Neural cell (in vitro differentiated cells): ENCODE measurements around the gene TMEM116.

Experiments
- CTCF ChIP-seq: fragments of 450-650 bp; IDR thresholded peaks from 2 replicates; pipeline ENCODE4 v1.5.1; 2014; ENCODE audit warnings: antibody characterized with exemption, mild to moderate bottlenecking, moderate library complexity; ENCODE audit not compliant: poor library complexity, severe bottlenecking
- REST ChIP-seq: IDR thresholded peaks from 2 replicates; pipeline ENCODE4 v1.6.1; 2012; ENCODE audit warnings: borderline replicate concordance

- TF ChIP-seq CTCF: no peak
- no peak for TF ChIP-seq REST
Measured at GRCh38 chr12:111998015-111998414, 14.9 kb downstream of the TMEM116 start.
